ENCODE results near the gene PIGU. TPM values are rescaled to one million over a fixed set of nuclear protein-coding genes. Genes with fewer than 3 reads are reported as not detected.

Gene PIGU
- polyA plus RNA-seq, 3 donors = 5.8 to 11.3 (median 10.9) TPM

DNA sequence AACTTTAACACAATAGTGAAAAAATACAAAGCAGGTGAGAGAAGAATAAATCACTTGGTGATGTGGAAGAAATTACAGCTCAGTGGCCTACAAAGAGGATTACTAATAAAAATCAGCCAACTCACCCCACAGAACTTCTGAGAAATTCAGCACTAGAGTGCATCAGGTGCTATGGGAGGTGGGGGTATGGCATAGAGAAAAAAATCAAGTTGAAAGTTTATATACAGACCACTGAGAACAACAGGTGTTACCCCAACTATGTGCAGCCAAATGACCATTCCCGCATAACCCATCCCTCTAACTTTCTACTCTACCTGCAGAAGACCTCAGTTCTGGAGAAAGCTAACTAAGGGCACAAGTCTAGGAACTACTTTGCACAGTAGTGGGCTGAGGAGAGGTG, 47.0 kb downstream of the PIGU start:
- Mint-ChIP-seq H3K9me3 (no peaks in the 10 kb centered on the region), H3K4me3 (no peak overlapping the region), H3K27ac (peak overlapping the region in 1 of 7 donors; percentile 31), H3K36me3 (peaks cover 29 to 36% of the 10 kb centered on the region in 2 donors), H3K27me3 (ENCODE audit: low read depth in 3 of 3) (no peaks in the 10 kb centered on the region), H3K4me1 (peaks cover 15% of the 10 kb centered on the region)
- H3K4me3 ChIP-seq (replicated peaks in 1 of 3; ENCODE audit: low read depth in 2 of 3, low read length in 3 of 3) = no peak overlapping the region
- H3K79me2 ChIP-seq (ENCODE audit: insufficient read depth, low read length) = no peaks in the 10 kb centered on the region
- H4K20me1 ChIP-seq (ENCODE audit: insufficient read depth, low read length) = no peaks in the 10 kb centered on the region
- H3K36me3 ChIP-seq (replicated peaks in 1 of 2; ENCODE audit: control insufficient read depth in 1 of 2, insufficient read depth in 2 of 2, low read length in 2 of 2) = peaks cover 16 to 27% of the 10 kb centered on the region in 2 donors
- H3K27ac ChIP-seq (ENCODE audit: low read depth in 1 of 2, low read length in 2 of 2) = no peak overlapping the region
- H3K9ac ChIP-seq (ENCODE audit: insufficient read depth, low read length, poor library complexity, severe bottlenecking) = no peak overlapping the region
- peaks cover 12 to 13% of the 10 kb centered on the region in 2 donors for H3K4me1 ChIP-seq (ENCODE audit: control insufficient read depth in 1 of 2, insufficient read depth in 2 of 2, low read length in 2 of 2)
- no peak overlapping the region for H3K4me2 ChIP-seq (replicated peaks; ENCODE audit: extremely low read depth, low read length, poor library complexity, severe bottlenecking)
- intact Hi-C loops (cut with micrococcal nuclease) = no loop called here
- no peaks in the 10 kb centered on the region for H3K27me3 ChIP-seq (ENCODE audit: control insufficient read depth in 2 of 2, insufficient read depth in 2 of 2, low read length in 2 of 2)
- TF ChIP-seq, protein P1, sequence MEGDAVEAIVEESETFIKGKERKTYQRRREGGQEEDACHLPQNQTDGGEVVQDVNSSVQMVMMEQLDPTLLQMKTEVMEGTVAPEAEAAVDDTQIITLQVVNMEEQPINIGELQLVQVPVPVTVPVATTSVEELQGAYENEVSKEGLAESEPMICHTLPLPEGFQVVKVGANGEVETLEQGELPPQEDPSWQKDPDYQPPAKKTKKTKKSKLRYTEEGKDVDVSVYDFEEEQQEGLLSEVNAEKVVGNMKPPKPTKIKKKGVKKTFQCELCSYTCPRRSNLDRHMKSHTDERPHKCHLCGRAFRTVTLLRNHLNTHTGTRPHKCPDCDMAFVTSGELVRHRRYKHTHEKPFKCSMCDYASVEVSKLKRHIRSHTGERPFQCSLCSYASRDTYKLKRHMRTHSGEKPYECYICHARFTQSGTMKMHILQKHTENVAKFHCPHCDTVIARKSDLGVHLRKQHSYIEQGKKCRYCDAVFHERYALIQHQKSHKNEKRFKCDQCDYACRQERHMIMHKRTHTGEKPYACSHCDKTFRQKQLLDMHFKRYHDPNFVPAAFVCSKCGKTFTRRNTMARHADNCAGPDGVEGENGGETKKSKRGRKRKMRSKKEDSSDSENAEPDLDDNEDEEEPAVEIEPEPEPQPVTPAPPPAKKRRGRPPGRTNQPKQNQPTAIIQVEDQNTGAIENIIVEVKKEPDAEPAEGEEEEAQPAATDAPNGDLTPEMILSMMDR (IDR thresholded peaks at IDR 0.05) = no peak
- H3K9me3 ChIP-seq (replicated peaks in 1 of 2; ENCODE audit: control insufficient read depth in 1 of 2, insufficient read depth in 1 of 2, low read length in 2 of 2) = no peaks in the 10 kb centered on the region
- no peak for DNase-seq
- H2AFZ ChIP-seq (ENCODE audit: insufficient read depth, low read depth, low read length, poor library complexity, severe bottlenecking) = no peak overlapping the region
- no CpG with 5 or more reads among the region's 1 CpG for WGBS (ENCODE audit: insufficient coverage)

DNA sequence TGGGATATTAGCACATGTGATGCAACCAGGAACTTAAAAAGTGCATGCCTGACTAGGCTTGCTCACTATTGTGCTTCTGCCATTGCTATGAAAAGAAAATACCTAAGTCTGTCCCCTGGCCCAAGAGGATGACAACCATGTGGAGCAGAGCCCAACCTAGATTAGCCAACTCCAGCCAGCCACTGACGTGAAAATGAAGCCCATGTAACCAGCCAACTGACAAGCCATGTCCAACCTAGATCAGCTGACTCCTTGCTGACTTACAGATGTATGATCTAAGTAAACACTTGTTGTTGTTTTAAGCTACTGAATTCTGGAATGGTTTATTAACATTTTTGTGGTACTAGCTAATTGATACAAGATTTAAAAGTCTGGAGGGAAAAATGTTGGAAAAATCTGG, 47.5 kb downstream of the PIGU start:
- peak overlapping the region in 2 of 7 donors; percentile 42 to 52 for H3K27ac Mint-ChIP-seq

More for the DNA sequence above, 47.5 kb downstream of the PIGU start:
- H3K27ac ChIP-seq (ENCODE audit: low read depth in 1 of 2, low read length in 2 of 2) = no peak overlapping the region
- no peak overlapping the region for H3K4me2 ChIP-seq (replicated peaks; ENCODE audit: extremely low read depth, low read length, poor library complexity, severe bottlenecking)
- peaks cover 8 to 9% of the 10 kb centered on the region in 2 donors for H3K4me1 ChIP-seq (ENCODE audit: control insufficient read depth in 1 of 2, insufficient read depth in 2 of 2, low read length in 2 of 2)
- H3K79me2 ChIP-seq (ENCODE audit: insufficient read depth, low read length) = no peaks in the 10 kb centered on the region
- TF ChIP-seq, protein P1 (IDR thresholded peaks at IDR 0.05) = no peak
- WGBS (ENCODE audit: insufficient coverage) = 83% methylated on average over 1 of the region's 1 CpG
- no peak overlapping the region for H2AFZ ChIP-seq (ENCODE audit: insufficient read depth, low read depth, low read length, poor library complexity, severe bottlenecking)
- DNase-seq = no peak
- H3K36me3 Mint-ChIP-seq = peaks cover 24 to 34% of the 10 kb centered on the region in 2 donors
- no peak overlapping the region for H3K9ac ChIP-seq (ENCODE audit: insufficient read depth, low read length, poor library complexity, severe bottlenecking)
- H3K9me3 Mint-ChIP-seq = no peaks in the 10 kb centered on the region
- H3K27me3 Mint-ChIP-seq (ENCODE audit: low read depth in 3 of 3) = no peaks in the 10 kb centered on the region
- no peaks in the 10 kb centered on the region for H3K27me3 ChIP-seq (ENCODE audit: control insufficient read depth in 2 of 2, insufficient read depth in 2 of 2, low read length in 2 of 2)
- H3K4me3 Mint-ChIP-seq = no peak overlapping the region
- H4K20me1 ChIP-seq (ENCODE audit: insufficient read depth, low read length) = no peaks in the 10 kb centered on the region
- H3K4me3 ChIP-seq (replicated peaks in 1 of 3; ENCODE audit: low read depth in 2 of 3, low read length in 3 of 3) = no peak overlapping the region
- H3K9me3 ChIP-seq (replicated peaks in 1 of 2; ENCODE audit: control insufficient read depth in 1 of 2, insufficient read depth in 1 of 2, low read length in 2 of 2) = no peaks in the 10 kb centered on the region
- peaks cover 9% of the 10 kb centered on the region for H3K4me1 Mint-ChIP-seq
- peaks cover 13 to 27% of the 10 kb centered on the region in 2 donors for H3K36me3 ChIP-seq (replicated peaks in 1 of 2; ENCODE audit: control insufficient read depth in 1 of 2, insufficient read depth in 2 of 2, low read length in 2 of 2)
- intact Hi-C loops (cut with micrococcal nuclease) = no loop called here
